Calu3 (cell line): Measurements from ENCODE around the gene TTC4. TPM values are rescaled to one million over a fixed set of nuclear protein-coding genes. Genes with fewer than 3 reads are reported as not detected.
A peak's percentile ranks its signal among the peaks of the same experiment; 100 is the strongest.

Experiments
- BruUV-seq: library from RNA; stranded (reverse); fragments of 400-500 nt; replicated peaks from 2 replicates; lab custom pipeline; 2021; lab: Mats Ljungman, UMichigan
- CTCF ChIA-PET: fragments of 300-600 bp; sonication (Branson Sonifier 250); formaldehyde crosslinking; loops from one replicate; lab custom pipeline; 2022; ENCODE audit warnings: antibody characterized with exemption; lab: Charles Lee
- DNase-seq: peaks from one replicate; pipeline ENCODE4 v3.0.0; 2022
- H3K27ac Mint-ChIP-seq: one replicate; pipeline ENCODE4 v1.8.0; 2022; ENCODE audit warnings: mixed read lengths; ENCODE audit not compliant: unreplicated experiment
- H3K27me3 Mint-ChIP-seq: one replicate; pipeline ENCODE4 v1.8.0; 2022; ENCODE audit warnings: mixed read lengths; ENCODE audit not compliant: unreplicated experiment
- H3K36me3 Mint-ChIP-seq: one replicate; pipeline ENCODE4 v1.8.0; 2022; ENCODE audit warnings: mild to moderate bottlenecking, moderate library complexity, mixed read lengths; ENCODE audit not compliant: insufficient read depth, unreplicated experiment
- H3K4me1 Mint-ChIP-seq: one replicate; pipeline ENCODE4 v1.8.0; 2022; ENCODE audit warnings: mild to moderate bottlenecking, low read depth, mixed read lengths; ENCODE audit not compliant: unreplicated experiment
- H3K4me3 Mint-ChIP-seq: one replicate; pipeline ENCODE4 v1.8.0; 2022; ENCODE audit warnings: mild to moderate bottlenecking, low read depth, moderate library complexity, mixed read lengths; ENCODE audit not compliant: unreplicated experiment
- H3K9me3 Mint-ChIP-seq: one replicate; pipeline ENCODE4 v1.8.0; 2022; ENCODE audit warnings: low read depth, mixed read lengths; ENCODE audit not compliant: unreplicated experiment
- intact Hi-C: fragments of 100-400 bp; cut with micrococcal nuclease; formaldehyde crosslinking; loops from one replicate; pipeline ENCODE4 v1.10.0; 2022; ENCODE audit not compliant: unreplicated experiment
- total RNA-seq: library from RNA; stranded (reverse); gene quantifications from 2 replicates; pipeline ENCODE4 v1.2.3, GENCODE V29; 2022
- TF ChIP-seq, protein P1 (sequence below): fragments of 200-600 bp; IDR thresholded peaks from one replicate; pipeline ENCODE4 v1.8.0; 2022; ENCODE audit warnings: antibody characterized with exemption; ENCODE audit not compliant: unreplicated experiment

Gene TTC4
- total RNA-seq, 1 experiment from 2014 or later: 22.9 TPM

DNA sequence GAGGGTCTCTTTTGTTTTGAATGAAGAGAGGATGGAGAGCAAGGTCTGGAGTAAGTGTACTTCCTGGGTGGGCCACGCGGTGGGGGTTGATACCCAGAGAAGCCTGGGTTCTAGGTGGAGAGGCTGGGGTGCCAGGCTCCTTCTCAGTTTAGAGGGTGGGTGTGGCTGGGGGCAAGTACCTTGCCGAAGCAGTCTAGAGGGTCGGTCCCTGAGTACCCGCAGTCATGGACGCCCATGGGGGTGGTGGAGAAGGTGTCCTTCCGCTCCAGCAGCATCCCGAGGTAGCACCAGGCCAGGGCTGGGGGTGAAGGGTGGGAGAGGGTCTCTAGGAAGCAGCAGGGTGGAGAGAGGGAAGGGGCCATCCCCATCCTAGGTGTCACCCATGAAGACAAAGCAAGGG, 71.1 kb downstream of the TTC4 start:
- BruUV-seq: no TSS peak
- intact Hi-C loops: no loop called here
- TF ChIP-seq, protein P1, sequence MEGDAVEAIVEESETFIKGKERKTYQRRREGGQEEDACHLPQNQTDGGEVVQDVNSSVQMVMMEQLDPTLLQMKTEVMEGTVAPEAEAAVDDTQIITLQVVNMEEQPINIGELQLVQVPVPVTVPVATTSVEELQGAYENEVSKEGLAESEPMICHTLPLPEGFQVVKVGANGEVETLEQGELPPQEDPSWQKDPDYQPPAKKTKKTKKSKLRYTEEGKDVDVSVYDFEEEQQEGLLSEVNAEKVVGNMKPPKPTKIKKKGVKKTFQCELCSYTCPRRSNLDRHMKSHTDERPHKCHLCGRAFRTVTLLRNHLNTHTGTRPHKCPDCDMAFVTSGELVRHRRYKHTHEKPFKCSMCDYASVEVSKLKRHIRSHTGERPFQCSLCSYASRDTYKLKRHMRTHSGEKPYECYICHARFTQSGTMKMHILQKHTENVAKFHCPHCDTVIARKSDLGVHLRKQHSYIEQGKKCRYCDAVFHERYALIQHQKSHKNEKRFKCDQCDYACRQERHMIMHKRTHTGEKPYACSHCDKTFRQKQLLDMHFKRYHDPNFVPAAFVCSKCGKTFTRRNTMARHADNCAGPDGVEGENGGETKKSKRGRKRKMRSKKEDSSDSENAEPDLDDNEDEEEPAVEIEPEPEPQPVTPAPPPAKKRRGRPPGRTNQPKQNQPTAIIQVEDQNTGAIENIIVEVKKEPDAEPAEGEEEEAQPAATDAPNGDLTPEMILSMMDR: no peak
- no peak overlapping the region for H3K27ac Mint-ChIP-seq
- DNase-seq: no peak
- no peak overlapping the region for H3K4me3 Mint-ChIP-seq
- H3K4me1 Mint-ChIP-seq: no peaks in the 10 kb centered on the region
- H3K27me3 Mint-ChIP-seq: no peaks in the 10 kb centered on the region
- no peaks in the 10 kb centered on the region for H3K9me3 Mint-ChIP-seq
- H3K36me3 Mint-ChIP-seq: no peaks in the 10 kb centered on the region
- CTCF ChIA-PET: no interaction called here

- TF ChIP-seq, protein P1: no peak
- H3K4me3 Mint-ChIP-seq: no peak overlapping the region
- intact Hi-C loops: no loop called here
- CTCF ChIA-PET: no interaction called here
- no peaks in the 10 kb centered on the region for H3K36me3 Mint-ChIP-seq
- H3K27me3 Mint-ChIP-seq: no peaks in the 10 kb centered on the region
- BruUV-seq: no TSS peak
- no peak overlapping the region for H3K27ac Mint-ChIP-seq
- H3K9me3 Mint-ChIP-seq: no peaks in the 10 kb centered on the region
- no peaks in the 10 kb centered on the region for H3K4me1 Mint-ChIP-seq
- DNase-seq: no peak
These were observed 71.9 kb downstream of the TTC4 start for GRCh38 chr1:54787604-54788003.

GRCh38 chr1:54788459-54788858, 72.8 kb downstream of the TTC4 start:
- H3K36me3 Mint-ChIP-seq: no peaks in the 10 kb centered on the region
- no peak overlapping the region for H3K27ac Mint-ChIP-seq
- no peak for DNase-seq
- H3K4me1 Mint-ChIP-seq: no peaks in the 10 kb centered on the region
- H3K4me3 Mint-ChIP-seq: no peak overlapping the region
- BruUV-seq: no TSS peak
- H3K9me3 Mint-ChIP-seq: no peaks in the 10 kb centered on the region
- TF ChIP-seq, protein P1: no peak
- no peaks in the 10 kb centered on the region for H3K27me3 Mint-ChIP-seq
- intact Hi-C loops: no loop called here
- CTCF ChIA-PET: no interaction called here

- intact Hi-C loops: no loop called here
- no peaks in the 10 kb centered on the region for H3K27me3 Mint-ChIP-seq
- no peak overlapping the region for H3K27ac Mint-ChIP-seq
- no TSS peak for BruUV-seq
- DNase-seq: peak; percentile 43
- no peaks in the 10 kb centered on the region for H3K9me3 Mint-ChIP-seq
- H3K4me1 Mint-ChIP-seq: peaks cover 33% of the 10 kb centered on the region
- no peak overlapping the region for H3K4me3 Mint-ChIP-seq
- peaks cover 5% of the 10 kb centered on the region for H3K36me3 Mint-ChIP-seq
- CTCF ChIA-PET: interaction anchor here (1.3 kb wide), 1 partner anchor 10 kb away, joined by 4 read pairs; no protein-coding TSS in a partner anchor
- TF ChIP-seq, protein P1: peak; percentile 47
These were observed 76.3 kb downstream of the TTC4 start for GRCh38 chr1:54791880-54792522.

Other genes with a start within 250 kb of the TTC4 start
- 10.4 TPM in 2 replicates for gene ACOT11, start 167.6 kb upstream of the TTC4 start, total RNA-seq
- not detected in 2 replicates for gene FAM151A, start 92.3 kb upstream of the TTC4 start, total RNA-seq
- gene MROH7, start 74.1 kb upstream of the TTC4 start, total RNA-seq: 0.61 and 0.71 TPM in 2 replicates
- 9.0 and 10.0 TPM in 2 replicates for gene PARS2, start 48.7 kb downstream of the TTC4 start, total RNA-seq
- gene TTC22, start 85.5 kb downstream of the TTC4 start, total RNA-seq: 17.2 and 17.4 TPM in 2 replicates
- 448 and 469 TPM in 2 replicates for gene DHCR24, start 171.3 kb downstream of the TTC4 start, total RNA-seq